A673 (cell line): Measurements from ENCODE around the gene TLR5. TPM values are rescaled to one million over a fixed set of nuclear protein-coding genes. Genes with fewer than 3 reads are reported as not detected.

Experiments
- BruUV-seq: library from RNA; stranded (reverse); fragments of 400-500 nt; replicated peaks from 2 replicates; lab custom pipeline; 2021; lab: Mats Ljungman, UMichigan
- CTCF ChIA-PET: fragments of 300-600 bp; sonication (Branson Sonifier 250); formaldehyde crosslinking; loops from one replicate; lab custom pipeline; 2022; ENCODE audit warnings: antibody characterized with exemption; lab: Charles Lee
- POLR2A ChIA-PET: fragments of 300-600 bp; sonication (Branson Sonifier 250); formaldehyde crosslinking; loops from one replicate; lab custom pipeline; 2022; ENCODE audit warnings: antibody characterized with exemption; ENCODE audit not compliant: low non-redundant PET; lab: Charles Lee
- DNase-seq: peaks from one replicate; pipeline ENCODE4 v3.0.0-alpha.2; 2015; ENCODE audit warnings: low spot score
- H3K27ac ChIP-seq: fragments of 200-600 bp; sonication (generic); 2 replicates; pipeline ENCODE4 v1.5.1; 2016; ENCODE audit warnings: mixed run types, low read depth, mild to moderate bottlenecking, mixed read lengths, antibody characterized with exemption, low read length; ENCODE audit not compliant: poor library complexity, severe bottlenecking
- H3K27me3 ChIP-seq: fragments of 200-600 bp; sonication (generic); replicated peaks from 2 replicates; pipeline ENCODE4 v1.6.1; 2017; ENCODE audit warnings: mixed run types, low read depth, mild to moderate bottlenecking, mixed read lengths, antibody characterized with exemption, low read length; ENCODE audit not compliant: insufficient read depth, poor library complexity
- H3K36me3 ChIP-seq: fragments of 200-600 bp; sonication (generic); 2 replicates; pipeline ENCODE4 v1.6.1; 2016; ENCODE audit warnings: mixed run types, mild to moderate bottlenecking, mixed read lengths, antibody characterized with exemption, low read length; ENCODE audit not compliant: insufficient read depth, poor library complexity, severe bottlenecking
- H3K4me1 ChIP-seq: fragments of 200-600 bp; sonication (generic); 2 replicates; pipeline ENCODE4 v1.6.1; 2017; ENCODE audit warnings: mixed run types, mild to moderate bottlenecking, mixed read lengths, antibody characterized with exemption, low read length; ENCODE audit not compliant: insufficient read depth, poor library complexity, severe bottlenecking
- H3K4me3 ChIP-seq: fragments of 200-600 bp; sonication (generic); 2 replicates; pipeline ENCODE4 v1.5.1; 2016; ENCODE audit warnings: low read depth, mixed run types, mild to moderate bottlenecking, mixed read lengths, low read length; ENCODE audit not compliant: poor library complexity, severe bottlenecking
- H3K9me3 ChIP-seq: fragments of 200-600 bp; sonication (generic); 2 replicates; pipeline ENCODE4 v1.6.1; 2016; ENCODE audit warnings: mixed run types, low read depth, mild to moderate bottlenecking, mixed read lengths, antibody characterized with exemption, low read length; ENCODE audit not compliant: poor library complexity, severe bottlenecking
- EZH2 ChIP-seq: fragments of 200-600 bp; sonication (generic); IDR thresholded peaks from 2 replicates; pipeline ENCODE4 v1.6.1; 2017; ENCODE audit warnings: borderline replicate concordance, low read depth, mild to moderate bottlenecking, mixed read lengths, antibody characterized with exemption, low read length; ENCODE audit not compliant: poor library complexity, severe bottlenecking
- intact Hi-C: fragments of 100-400 bp; cut with micrococcal nuclease; formaldehyde crosslinking; loops from one replicate; pipeline ENCODE4 v1.10.0; 2022; ENCODE audit not compliant: unreplicated experiment
- total RNA-seq: library from RNA; stranded (reverse); gene quantifications from 2 replicates; pipeline ENCODE4 v1.2.3, GENCODE V29; 2021
- TF ChIP-seq, protein P1 (sequence below): fragments of 300-800, 200-600 bp; sonication (generic); conservative IDR thresholded peaks from 2 replicates; pipeline ENCODE4 v1.5.1; 2017; ENCODE audit warnings: low read depth, mild to moderate bottlenecking, antibody characterized with exemption, low read length, moderate library complexity, mixed read lengths

Gene TLR5
- total RNA-seq, 1 experiment from 2014 or later: 0.95 TPM

- no peak overlapping the region for H3K27ac ChIP-seq
- POLR2A ChIA-PET: no interaction called here
- no TSS peak for BruUV-seq
- CTCF ChIA-PET: no interaction called here
- DNase-seq: no peak
- H3K36me3 ChIP-seq: no peaks in the 10 kb centered on the region
- no peaks in the 10 kb centered on the region for H3K4me1 ChIP-seq
- no peaks in the 10 kb centered on the region for H3K9me3 ChIP-seq
- TF ChIP-seq, protein P1, sequence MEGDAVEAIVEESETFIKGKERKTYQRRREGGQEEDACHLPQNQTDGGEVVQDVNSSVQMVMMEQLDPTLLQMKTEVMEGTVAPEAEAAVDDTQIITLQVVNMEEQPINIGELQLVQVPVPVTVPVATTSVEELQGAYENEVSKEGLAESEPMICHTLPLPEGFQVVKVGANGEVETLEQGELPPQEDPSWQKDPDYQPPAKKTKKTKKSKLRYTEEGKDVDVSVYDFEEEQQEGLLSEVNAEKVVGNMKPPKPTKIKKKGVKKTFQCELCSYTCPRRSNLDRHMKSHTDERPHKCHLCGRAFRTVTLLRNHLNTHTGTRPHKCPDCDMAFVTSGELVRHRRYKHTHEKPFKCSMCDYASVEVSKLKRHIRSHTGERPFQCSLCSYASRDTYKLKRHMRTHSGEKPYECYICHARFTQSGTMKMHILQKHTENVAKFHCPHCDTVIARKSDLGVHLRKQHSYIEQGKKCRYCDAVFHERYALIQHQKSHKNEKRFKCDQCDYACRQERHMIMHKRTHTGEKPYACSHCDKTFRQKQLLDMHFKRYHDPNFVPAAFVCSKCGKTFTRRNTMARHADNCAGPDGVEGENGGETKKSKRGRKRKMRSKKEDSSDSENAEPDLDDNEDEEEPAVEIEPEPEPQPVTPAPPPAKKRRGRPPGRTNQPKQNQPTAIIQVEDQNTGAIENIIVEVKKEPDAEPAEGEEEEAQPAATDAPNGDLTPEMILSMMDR: no peak
- TF ChIP-seq EZH2: no peak
- intact Hi-C loops: no loop called here
- H3K4me3 ChIP-seq: no peak overlapping the region
- no peaks in the 10 kb centered on the region for H3K27me3 ChIP-seq
Observed at GRCh38 chr1:223188618-223189356, 45.7 kb upstream of the TLR5 start.

DNA sequence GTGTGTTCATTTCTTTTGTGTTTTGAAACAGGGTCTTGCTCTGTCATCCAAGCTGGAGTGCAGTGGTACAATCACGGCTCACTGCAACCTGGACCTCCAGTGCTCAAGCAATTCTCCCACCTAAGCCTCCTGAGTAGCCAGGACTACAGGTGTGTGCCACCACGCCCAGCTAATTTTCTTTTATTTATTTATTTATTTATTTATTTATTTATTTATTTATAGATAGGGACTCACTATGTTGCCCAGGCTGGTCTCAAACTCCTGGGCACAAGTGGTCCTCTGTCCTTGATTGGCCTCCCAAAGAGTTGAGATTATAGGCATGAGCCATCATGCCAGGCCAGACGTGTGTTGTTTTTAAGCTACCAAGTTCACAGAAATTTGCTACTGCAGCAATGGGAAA, 43.8 kb upstream of the TLR5 start:
- H3K36me3 ChIP-seq: no peaks in the 10 kb centered on the region
- TF ChIP-seq, protein P1: no peak
- no peak for TF ChIP-seq EZH2
- no peaks in the 10 kb centered on the region for H3K4me1 ChIP-seq
- intact Hi-C loops: no loop called here
- BruUV-seq: no TSS peak
- CTCF ChIA-PET: no interaction called here
- H3K9me3 ChIP-seq: no peaks in the 10 kb centered on the region
- no peak overlapping the region for H3K4me3 ChIP-seq
- POLR2A ChIA-PET: no interaction called here
- DNase-seq: no peak
- H3K27me3 ChIP-seq: no peaks in the 10 kb centered on the region
- no peak overlapping the region for H3K27ac ChIP-seq

DNA sequence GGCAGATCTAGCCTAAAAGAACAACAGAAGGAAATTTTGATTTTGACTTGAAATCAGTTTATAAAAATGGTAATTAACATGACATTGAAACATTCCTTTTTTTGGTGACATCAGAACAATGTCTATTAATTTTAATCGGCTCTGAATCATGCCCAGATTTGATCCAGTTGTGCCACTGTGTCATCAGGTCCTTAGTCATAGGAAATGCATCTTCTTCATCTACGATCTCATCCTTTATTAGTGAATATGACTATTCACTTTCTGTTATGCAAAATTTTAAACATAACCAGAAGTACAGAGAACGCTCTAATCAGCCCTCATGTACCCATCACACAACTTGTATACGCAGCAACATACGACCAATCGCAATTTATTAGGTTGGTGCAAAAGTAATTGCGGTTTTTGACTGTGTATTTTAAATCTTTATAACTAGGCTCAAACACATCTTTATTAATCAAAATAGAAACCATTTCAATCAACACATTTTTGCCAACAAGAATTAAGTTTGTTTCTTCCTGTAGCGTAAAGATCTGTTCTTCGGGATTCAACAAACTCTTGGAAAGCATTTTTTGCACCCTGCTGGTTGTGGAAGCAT, 40.3 kb upstream of the TLR5 start:
- intact Hi-C loops: no loop called here
- no peaks in the 10 kb centered on the region for H3K36me3 ChIP-seq
- BruUV-seq: no TSS peak
- H3K27ac ChIP-seq: no peak overlapping the region
- TF ChIP-seq, protein P1: no peak
- TF ChIP-seq EZH2: no peak
- DNase-seq: no peak
- ChIA-PET POLR2A (no interaction called here), CTCF (no interaction called here)
- H3K27me3 ChIP-seq: no peaks in the 10 kb centered on the region
- H3K4me3 ChIP-seq: no peak overlapping the region
- peaks cover 8% of the 10 kb centered on the region for H3K4me1 ChIP-seq
- H3K9me3 ChIP-seq: no peaks in the 10 kb centered on the region
